ENCODE results near the gene RNF10.

Gene RNF10

DNA sequence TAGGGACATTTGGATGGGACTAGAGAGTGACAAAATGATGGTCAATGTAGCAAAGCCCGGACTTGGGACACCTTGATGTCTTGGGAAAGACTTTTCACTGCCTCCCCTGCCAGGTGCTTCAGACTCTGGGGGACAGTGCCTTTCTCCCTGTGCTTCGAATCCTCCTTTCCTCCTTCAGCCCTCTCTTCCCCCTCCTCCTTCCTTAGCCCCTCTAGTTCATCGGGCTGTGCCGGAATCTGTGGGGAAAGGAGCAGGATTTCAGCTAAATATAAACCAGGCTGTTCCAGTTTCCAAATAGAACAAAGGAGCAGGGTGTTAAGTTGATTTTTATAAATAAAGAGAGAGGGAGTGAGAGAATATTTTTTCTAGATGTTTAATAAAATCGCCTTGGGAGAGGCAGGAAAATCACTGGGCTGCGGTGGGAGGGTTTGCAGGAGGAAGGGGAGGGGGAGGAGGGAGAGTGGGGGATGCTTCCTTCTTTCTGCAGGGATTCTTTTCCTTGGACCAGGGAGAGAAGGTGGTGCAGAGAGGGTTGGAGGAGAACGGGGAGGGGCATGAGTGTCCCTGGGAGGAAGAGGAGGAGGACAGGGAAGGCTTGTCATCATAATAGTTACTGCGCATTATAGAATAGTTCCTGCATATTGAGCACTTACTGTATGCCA, 84.9 kb downstream of the RNF10 start:
- POLR2A ChIA-PET: no interaction called here

DNA sequence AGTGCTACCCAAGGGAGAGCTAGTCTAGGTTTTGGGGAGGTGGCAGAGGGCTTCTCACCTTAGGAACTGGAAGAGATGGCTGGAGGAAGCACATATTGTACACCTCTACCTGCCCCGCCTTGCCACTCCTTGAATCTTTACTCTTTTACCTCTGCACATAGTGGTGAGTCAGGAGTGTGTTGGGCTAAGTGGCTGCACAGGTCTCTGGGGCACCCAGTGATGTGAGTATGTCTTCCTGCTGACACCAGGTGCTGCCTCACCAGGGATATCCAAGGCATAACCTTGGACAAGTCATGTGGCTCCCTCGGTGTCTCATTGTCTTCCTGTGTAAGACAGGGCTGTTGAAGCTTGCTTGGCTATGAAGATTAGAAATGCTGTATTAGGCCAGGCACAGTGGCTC, 86.5 kb downstream of the RNF10 start:
- CTCF ChIA-PET: no interaction called here
- DNase-seq (ENCODE audit: extremely low spot score): no peak
- TF ChIP-seq, protein P1, sequence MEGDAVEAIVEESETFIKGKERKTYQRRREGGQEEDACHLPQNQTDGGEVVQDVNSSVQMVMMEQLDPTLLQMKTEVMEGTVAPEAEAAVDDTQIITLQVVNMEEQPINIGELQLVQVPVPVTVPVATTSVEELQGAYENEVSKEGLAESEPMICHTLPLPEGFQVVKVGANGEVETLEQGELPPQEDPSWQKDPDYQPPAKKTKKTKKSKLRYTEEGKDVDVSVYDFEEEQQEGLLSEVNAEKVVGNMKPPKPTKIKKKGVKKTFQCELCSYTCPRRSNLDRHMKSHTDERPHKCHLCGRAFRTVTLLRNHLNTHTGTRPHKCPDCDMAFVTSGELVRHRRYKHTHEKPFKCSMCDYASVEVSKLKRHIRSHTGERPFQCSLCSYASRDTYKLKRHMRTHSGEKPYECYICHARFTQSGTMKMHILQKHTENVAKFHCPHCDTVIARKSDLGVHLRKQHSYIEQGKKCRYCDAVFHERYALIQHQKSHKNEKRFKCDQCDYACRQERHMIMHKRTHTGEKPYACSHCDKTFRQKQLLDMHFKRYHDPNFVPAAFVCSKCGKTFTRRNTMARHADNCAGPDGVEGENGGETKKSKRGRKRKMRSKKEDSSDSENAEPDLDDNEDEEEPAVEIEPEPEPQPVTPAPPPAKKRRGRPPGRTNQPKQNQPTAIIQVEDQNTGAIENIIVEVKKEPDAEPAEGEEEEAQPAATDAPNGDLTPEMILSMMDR (IDR thresholded peaks at IDR 0.05; ENCODE audit: control extremely low read depth, extremely low read depth, low read depth, missing control alignments): no peak
- POLR2A ChIA-PET: no interaction called here

More for the DNA sequence above, 84.9 kb downstream of the RNF10 start:
- TF ChIP-seq, protein P1 (IDR thresholded peaks at IDR 0.05; ENCODE audit: control extremely low read depth, extremely low read depth, low read depth, missing control alignments): no peak
- no peak for DNase-seq (ENCODE audit: extremely low spot score)
- CTCF ChIA-PET: interaction anchor here (1.1 kb wide), 1 partner anchor 28 kb away, joined by 3 read pairs; no protein-coding TSS in a partner anchor

- ChIA-PET CTCF (interaction anchor here (1.1 to 2.5 kb wide), 5 partner anchors 21 to 347 kb away, joined by 3 to 12 read pairs (median 4); partner anchors contain the start of gene ACADS), POLR2A (no interaction called here)
- DNase-seq (ENCODE audit: extremely low spot score): no peak
- TF ChIP-seq, protein P1 (IDR thresholded peaks at IDR 0.05; ENCODE audit: control extremely low read depth, extremely low read depth, low read depth, missing control alignments): peak; percentile 11
These were observed 91.6 kb downstream of the RNF10 start for GRCh38 chr12:120625557-120626419.

Measured in GM10248 (cell line).